NCI-H446 (cell line): ENCODE measurements around the gene WDFY4.

Experiments
- DNase-seq, 2 experiments: peaks; one replicate each; lab custom pipeline; 2025; lab: John Stamatoyannopoulos, UW

WDFY4 gene

DNA sequence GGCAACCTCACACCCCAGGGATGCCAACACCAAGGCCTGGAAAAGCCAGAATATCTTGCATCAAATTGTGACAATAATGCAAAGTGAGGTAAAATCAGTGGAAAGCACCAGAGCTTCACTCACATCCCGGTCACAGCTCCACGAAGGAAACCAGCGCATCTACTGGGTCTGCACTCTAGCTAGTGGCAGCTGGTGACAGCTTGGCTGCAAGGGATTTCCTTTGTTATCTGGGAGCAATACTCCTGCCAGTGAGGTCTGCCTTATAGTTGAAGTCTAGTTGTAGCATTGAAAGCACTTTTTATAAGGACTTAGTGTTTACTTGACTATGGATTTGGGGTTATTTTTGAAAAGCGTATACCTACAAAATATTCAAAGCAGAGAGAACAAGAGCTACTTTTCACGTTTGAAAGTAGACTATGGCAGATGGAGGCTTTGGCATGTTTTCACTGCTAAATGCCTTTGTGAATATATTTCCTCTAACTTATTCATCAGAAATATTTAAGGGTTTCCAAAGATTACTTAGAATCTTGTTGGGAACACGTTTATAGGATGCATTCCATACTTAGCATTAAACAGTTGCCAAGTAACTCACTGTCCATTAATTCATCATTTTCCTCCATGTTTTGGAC, 26.1 kb downstream of the WDFY4 start:
- no peak for DNase-seq

DNA sequence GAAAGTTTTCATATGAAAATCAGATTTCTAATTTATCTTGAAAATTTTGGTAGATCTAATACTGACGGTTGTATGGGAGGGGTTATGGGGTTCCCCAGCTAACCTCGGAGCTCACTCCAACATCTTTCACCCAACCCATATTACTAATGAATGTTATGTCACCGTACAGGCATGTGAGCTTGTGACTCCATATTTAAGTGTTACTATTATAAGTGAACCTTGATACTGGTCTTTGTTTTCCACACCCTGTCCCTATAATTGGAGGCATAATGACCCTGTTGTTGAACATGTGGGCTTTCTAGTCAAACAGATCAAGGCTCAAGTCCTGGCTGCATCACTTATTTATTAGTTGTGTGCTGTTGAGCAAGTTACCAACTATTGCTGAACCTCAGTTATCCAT, 27.2 kb downstream of the WDFY4 start:
- DNase-seq = no peak

DNA sequence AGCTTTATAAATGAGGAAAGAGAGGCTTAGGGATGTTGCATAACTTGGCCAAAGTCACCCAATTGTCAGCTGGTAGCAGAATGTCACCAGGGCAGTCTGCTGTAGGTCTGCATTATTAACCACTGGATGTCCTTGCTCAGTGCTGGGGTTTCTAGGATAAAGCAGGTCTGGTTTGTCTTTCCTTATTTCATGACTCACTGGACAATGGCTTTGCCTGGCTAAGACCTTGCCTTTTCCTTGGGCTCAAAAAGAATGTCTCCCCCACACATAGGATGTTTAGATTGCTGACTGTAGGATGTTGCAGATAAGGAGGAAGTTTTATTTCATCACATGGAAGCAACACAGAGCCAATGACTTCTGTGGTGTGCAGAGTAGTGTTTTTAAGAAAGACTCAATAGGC, 29.4 kb downstream of the WDFY4 start:
- DNase-seq = no peak

DNA sequence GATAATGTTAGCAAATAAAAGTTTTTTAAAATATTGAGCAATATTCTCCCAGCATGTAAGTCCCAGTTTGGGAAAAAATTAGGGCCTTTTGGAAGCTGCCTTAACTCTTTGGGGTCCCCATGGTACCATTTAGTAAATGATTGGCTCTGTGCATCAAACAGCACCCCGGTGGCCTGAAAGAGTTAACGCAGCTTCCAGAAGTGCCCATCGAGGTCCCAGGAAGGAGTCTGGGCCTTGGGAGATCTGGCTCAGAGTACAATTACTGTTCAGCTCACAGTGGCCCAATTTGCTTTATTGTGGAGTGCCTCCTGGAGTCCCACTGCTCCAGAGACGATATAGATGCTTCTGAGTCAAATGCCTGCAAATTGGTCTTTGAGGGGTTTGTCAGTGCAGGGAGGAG, 31.7 kb downstream of the WDFY4 start:
- no peak for DNase-seq

DNA sequence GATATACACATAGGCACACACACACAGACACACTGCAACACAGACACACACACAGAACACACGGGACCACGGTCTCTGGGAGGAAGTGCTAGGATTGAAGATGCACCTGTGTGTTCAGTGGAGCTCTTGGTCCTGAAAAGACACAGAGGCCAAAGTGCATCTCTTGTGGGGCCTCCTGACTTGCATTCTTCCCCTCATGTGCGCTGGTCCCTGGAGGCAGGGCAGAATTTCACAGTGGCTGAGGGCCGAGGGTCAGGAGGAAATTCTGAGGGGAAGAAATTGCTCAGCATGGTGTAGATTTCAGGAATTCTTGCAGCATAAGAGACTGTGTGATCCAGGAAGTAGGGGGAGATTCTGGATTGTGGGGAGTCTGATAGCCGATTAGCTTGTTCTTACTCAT, 35.9 kb downstream of the WDFY4 start:
- DNase-seq = no peak

DNA sequence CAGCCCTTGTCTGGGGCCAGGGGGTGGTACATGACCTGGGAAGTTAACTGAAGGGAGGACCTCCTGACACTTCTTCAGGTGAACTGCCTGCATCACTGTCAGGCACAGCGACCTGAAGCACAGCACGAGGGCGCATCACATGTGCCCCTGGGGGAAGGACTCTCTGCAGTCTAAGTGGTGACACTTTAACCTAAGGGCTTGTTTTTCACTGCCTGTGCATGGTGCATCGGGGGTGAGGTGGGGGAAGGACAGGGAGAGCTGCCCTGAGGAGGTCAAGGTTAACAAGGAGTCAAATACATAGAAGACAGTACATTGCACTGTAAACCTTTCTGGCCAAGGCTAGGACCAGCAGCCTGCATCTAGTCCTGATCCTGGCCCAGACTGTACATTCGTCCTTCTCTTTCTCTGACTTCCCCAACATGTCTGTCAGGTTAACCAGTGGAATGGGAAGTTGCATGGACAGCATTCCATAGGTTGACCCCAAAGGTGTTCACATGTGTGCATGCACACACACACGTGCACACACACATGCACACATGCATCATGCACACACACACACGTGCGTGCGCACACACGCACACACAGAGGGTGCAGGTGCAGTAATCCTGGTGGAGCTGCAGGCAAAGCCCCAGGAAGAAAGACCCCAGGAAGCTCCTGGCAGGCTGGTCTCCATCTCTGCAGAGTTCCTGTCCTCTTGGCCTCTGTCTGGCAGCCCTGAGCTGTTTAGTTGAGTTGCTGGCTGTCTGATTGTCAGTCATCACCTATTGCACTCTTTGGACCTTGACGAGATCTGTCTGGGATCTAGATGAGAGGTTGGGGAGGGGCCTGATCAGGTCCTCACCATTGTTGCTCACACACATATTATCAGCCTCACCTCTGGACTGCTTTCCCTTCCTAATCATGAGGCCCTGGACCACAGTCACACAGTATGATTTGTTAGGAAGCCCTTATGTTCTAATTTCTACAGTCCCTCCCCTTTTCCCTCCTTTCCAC, 37.8 kb downstream of the WDFY4 start:
- DNase-seq = no peak

DNA sequence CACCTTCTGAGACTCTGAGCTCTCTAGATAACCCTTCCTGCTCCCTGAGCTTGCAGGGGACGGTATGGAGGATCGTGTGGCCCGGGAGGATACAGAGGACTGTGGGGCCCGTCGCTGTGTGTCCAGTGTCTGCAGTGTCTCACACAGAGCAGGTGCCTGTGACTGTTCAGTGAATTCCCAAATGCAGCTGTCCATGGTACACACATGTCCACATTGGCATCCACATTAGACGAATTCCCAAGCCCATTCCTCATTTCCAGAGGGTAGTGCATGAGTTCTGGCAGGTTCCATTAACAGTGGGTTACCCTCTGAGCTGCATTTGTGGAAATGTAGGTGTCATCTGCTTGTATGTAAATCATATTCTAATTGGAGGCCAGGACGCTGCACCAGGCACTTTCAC, 39.5 kb downstream of the WDFY4 start:
- DNase-seq = no peak

DNA sequence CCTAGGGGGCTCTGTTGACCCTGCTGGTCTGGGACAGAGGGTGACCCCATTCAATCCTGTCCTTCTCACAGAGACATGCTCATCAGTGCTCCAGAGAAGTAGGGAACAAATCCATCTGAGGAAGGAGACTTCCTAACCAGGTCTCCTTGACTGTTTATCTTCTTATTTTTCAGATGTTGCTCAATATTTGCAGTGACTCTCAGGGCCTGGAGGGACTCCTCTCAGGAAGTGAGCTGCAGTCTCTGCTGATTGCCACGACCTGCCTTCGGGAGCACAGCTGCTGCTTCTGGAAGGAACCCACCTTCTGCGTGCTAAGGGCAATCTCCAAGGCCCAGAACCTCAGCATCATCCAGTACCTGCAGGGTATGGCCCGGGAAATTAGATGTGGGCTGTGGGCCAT, 41.0 kb downstream of the WDFY4 start:
- DNase-seq = no peak

DNA sequence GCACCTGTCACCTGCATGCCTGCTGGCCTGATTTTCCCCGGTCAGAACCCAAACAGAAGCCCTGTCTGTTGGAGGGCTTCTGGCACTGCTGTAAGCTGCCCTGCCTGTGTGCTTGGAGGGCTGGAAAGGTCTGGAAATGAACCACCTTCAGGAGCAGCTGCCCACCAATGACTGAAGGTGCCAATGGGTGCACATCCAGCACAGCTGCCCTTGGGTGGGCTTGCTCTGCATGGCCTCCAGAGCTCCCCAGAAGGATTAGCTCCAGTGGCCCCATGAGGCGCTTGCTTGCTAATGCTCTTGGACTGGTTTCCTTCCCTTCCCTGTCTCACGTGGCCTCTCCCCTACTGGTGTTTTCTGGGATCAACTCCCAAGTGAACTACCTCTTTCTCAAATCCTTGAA, 43.2 kb downstream of the WDFY4 start:
- DNase-seq = no peak

DNA sequence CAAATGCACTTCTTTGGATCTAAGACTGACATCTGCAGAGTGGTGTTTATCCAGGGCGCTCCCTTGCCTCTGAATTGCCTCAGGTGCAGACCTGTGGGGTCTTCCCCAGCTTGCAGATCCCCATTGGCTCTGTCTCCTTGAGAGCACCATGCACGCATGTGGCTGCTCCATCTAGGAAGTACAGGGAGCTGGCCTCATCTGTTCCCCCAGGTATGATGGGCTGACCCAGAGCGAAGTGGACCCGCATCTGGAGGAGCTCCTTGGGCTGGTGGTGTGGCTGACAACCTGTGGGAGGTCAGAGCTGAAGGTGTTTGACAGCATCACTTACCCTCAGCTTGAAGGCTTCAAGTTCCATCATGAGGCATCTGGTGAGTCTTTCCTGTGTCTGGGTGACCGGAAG, 44.5 kb downstream of the WDFY4 start:
- DNase-seq = no peak

DNA sequence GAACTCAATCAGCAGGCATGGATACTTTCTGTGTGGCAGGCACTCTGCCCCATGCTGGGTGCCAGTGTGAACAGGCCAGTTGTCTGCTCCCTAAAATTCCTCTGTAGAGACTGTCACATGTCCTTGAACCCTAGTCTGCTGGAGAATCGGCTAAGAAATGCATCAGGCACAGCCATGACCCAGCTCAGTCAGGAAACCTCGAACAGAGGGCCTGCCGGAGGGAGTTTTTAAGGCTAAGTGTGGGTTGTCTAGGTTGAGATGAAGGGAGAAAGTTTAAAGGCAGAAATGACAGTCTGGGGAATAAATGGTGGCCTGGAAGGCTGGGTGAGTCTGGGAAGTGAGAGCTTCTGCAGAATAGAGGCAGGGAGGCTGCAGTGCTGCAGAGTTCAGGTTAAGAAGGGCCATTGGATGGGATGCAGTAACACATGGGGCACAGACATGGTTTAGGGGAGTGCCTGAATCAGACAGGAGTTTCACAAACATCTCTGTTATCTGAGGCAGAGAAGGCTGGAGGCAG, 45.3 kb downstream of the WDFY4 start:
- DNase-seq = no peak

DNA sequence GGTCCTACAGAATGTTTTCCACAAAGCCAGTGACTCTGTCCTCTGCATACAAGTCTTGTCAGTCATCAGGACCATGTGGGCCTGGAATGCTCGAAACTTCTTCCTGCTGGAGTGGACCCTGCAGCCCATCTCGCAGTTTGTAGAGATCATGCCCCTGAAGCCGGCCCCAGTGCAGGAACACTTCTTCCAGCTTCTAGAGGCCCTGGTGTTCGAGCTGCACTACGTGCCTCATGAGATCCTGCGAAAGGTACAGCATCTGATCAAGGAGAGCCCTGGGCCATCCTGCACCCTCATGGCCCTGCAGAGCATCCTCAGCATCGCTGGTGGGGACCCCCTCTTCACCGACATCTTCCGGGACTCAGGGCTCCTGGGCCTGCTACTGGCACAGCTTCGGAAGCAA, 46.5 kb downstream of the WDFY4 start:
- no peak for DNase-seq

DNA sequence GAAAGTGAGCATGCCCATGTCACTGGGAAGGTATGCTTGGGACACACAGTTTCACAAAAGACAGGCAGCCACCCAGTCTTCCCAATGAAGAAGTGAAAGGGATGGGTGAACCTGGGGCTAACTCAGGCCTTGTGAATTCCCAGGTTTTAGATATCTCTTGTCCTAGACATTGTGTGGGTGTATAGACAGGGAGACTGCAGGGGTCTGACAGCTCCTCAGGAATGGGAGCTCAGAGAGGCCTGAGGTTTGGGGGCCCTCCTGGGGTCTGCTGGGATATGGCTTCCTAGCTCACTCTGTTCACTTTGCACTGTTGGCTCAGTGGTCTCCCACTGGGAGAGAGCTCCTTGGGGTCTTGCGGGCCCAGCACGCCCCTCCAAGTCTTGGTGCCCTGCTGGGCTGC, 47.0 kb downstream of the WDFY4 start:
- DNase-seq = no peak

DNA sequence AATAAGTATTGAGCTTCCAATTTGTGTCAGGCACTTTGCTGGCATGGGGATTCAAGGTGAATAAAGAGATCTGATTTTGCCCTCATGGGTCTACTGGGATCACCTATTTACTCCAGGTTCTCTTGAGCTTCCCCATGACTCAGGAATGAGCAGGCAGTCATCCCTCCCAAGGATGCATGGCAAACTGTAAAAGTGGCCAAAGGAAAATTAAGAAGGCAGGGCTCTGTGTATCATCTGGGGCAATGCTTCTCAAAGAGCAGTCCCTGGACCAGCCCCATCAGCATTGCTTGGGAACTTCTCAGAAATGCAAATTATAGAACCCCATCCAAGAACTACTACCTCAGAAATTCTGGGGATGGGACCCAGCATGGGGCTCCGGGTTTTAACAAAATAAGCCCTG, 48.7 kb downstream of the WDFY4 start:
- no peak for DNase-seq

DNA sequence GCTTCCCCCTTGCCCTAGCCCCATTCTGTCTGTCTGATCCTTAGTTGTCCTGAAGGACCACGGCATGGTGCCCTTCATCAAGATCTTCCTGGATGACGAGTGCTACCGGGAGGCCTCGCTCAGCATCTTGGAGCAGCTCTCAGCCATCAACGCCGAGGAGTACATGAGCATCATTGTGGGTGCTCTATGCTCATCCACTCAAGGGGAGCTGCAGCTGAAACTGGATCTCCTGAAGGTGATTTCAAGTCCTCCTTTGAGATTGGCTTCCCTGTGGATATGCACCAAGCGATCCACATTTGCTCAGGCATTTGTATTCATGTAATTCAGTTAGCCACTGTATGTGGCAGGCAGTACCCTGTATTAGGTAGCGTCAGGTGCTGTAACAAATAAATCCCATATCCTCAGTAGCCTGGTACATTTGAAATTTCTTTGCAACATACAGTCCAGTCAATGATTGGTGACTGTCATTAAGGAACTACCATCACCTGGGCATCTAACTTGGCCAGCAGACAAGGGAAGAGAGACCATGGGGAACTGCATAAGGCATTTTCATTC, 51.2 kb downstream of the WDFY4 start:
- DNase-seq = no peak

DNA sequence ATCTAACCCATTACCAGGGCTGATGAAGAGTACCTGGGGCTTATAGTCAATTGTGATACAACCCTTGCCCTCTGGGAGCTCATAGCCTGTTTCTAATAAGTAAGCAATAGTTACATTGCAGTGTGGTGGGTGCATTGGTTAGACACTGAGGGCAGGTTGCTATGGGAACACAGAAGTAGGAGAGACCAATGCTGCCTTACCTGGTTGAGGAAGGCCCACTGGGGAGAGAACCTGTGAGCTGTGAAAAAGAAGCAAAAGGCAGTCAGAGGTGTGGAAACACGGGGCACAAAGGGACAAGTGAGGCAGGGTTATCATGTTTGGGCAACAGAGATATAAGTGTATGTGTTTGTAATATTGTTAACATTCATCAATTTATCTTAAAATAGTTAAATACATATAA, 51.9 kb downstream of the WDFY4 start:
- no peak for DNase-seq

DNA sequence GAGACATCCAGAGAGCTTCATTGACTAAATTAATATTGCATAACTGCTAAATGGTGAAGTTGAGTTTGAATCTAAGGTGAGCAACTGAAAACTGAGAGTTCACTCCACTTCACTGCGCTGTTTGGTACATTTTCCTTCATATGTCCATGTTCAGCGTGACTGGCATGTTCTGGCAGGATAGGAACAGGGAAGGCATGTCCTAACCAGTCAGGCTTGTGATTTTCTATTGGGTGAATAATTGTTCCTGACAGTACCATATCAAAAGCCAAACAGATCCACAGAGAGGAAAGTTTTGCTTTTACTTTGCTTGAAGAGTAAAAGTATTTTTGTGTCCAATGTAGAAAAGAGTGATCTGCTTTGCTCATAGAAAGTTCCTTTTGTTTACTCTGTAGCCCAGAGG, 53.2 kb downstream of the WDFY4 start:
- DNase-seq = no peak

DNA sequence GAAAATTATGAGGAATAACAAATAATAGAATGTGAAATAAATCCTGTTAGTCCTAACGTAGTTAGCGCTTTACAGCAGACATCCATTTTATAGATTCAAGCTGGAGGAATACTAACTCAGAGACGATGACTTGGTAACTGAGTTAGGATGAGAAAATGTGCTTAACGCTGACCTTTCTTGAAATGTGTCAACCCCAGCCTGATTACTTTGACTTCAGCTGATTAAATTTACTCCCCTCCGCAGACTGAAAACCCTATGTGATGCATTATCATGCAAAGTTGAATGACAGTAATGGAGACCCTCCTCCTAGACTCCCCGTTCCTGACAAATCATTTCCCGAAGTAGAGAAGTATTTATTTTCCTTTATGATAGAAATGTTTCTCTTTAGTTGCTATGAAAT, 54.5 kb downstream of the WDFY4 start:
- no peak for DNase-seq

DNA sequence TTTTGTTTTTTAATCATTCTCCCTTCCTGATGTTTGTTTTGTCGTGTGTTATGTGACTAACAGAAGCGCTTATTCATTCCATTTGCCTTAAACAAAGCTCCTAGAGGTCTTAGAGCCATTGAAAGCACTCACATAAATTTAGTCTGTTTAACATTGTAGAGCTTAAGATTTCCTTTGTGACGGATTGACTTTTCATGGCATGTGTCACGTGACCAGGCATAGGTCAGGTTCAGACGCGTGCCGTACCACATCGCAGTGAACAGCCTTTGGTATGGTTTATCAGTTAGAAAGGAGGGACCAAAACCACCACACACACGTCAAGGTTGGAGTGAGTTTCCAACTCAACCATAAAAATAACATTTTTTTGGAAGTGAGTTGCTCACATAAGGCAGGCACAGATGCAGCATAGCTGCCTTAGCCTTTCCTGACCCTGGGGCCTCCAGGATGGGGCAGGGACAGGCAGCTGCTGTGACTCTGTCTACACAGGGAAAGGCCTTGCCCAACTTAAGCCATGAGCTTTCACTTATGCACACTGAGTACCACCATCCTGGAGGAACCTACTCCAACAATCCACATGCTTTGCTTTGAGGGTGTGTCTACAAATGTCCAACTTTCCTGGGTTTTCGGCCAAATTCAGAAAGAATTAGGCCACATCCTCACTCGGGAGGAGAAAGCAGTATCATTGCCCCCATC, 55.5 kb downstream of the WDFY4 start:
- no peak for DNase-seq

DNA sequence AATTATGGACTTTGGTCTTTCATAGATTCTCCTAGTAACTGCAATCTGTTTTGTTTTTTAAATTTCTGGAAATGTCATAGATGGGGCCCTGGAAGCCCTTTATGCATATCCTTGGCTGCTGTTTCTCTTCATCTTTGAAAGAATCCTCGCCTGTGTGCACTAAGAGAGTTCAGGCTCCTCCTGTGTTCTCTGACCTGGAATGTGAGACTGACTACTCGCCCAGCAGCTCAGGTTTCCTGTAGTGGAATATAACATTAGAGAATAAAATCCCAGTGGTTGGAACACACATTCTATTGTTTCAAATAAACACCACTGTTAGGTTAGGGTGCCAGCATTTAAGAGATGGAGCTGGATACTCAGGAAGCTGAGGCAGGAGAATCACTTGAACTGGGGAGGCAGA, 56.3 kb downstream of the WDFY4 start:
- no peak for DNase-seq

DNA sequence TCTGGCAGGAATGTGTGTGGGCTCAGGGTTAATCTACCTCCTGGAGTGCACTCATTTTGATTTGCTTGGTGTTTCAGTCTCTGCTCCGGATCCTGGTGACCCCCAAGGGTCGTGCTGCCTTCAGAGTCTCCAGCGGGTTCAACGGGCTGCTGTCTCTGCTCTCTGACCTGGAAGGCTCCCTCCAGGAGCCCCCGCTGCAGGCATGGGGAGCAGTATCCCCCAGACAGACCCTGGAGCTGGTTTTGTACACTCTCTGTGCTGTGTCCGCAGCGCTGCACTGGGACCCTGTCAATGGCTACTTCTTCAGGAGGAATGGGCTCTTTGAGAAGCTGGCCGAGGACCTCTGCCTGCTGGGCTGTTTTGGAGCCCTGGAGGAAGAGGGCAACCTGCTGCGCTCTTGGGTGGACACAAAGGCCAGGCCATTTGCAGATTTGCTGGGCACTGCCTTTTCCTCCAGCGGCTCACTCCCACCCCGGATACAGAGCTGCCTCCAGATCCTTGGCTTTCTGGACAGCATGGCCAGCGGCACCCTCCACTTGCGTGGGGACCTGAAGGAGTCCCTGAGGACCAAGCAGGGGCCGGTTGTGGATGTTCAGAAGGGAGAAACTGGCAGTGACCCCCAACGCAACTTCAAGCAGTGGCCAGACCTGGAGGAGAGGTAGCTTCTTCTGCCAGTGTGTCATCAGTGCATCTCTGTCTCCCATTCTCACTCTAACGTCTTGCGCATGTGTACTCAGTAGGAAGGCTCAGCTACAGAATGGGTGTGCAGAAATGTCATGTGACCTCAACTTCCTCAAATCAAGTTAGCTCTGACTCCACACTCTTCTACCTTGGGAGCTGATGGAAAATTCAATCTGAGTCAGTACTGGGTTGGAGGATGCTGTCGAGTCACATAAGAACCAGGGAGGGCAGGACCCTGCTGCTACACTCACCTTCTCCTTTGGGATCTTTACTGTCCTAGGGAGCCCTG, 58.5 kb downstream of the WDFY4 start:
- DNase-seq = no peak
